ENCODE results near the gene WSCD2.

WSCD2 gene

DNA sequence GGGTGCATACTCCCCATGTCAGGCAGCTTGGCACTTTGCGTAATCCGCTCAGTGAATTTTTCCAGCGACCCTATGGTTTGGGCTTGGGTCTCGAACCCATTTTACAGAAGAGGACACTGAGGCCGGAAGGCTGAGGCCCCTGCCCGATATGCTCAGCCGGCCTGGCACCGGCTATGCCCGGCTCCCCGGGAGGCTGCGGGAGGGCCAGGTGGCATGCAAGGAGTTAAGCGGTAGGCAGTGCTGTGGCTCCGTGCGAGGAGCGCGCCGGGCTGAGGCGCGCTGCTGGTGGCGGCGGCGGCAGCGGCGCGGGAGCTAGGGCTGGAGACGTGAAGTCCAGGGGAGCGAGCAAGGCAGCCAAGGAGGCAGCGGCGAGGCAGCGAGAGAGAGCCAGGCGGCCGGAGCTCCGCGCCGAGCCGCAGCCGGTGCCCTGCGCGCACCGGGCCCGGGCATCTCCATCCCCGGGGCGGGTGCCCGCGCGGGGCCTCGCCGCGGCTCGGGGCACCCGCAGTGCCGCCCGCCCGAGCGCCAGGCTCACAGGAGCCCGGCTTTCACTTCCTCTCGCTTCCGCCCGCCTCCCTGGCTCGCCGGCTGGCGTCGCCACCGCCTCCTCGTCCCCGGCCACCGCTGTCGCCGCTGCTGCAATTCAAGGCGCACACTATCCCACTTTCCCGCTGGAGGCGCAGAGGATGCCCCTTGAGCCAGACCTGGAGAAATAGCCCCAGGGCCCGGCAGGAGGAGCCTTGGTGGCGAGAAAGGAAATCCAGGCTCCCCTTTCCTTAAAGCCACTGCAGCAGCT is at the start of gene WSCD2:
TSS of gene WSCD2 (plus strand) at position 272 of the 796 bp plus-strand sequence. CDS start 66,545 bp downstream, outside the sequence.
- H3K4me1 ChIP-seq (ENCODE audit: control insufficient read depth in 1 of 2, insufficient read depth in 2 of 2, low read length in 2 of 2) = peaks cover 0 to 5% of the 10 kb centered on the region in 2 donors
- H3K36me3 ChIP-seq (ENCODE audit: control insufficient read depth in 1 of 2, insufficient read depth in 2 of 2, low read length in 2 of 2) = no peaks in the 10 kb centered on the region
- no peak within 1 kb of the TSS for H3K9ac ChIP-seq (ENCODE audit: low read depth in 1 of 2, low read length in 2 of 2)
- H3K27me3 ChIP-seq (ENCODE audit: control insufficient read depth in 1 of 2, insufficient read depth in 2 of 2, low read length in 2 of 2) = peaks cover 23 to 38% of the 10 kb centered on the region in 2 donors
- H3K27ac ChIP-seq (ENCODE audit: low read depth, low read length) = no peak within 1 kb of the TSS
- no peaks in the 10 kb centered on the region for H3K9me3 ChIP-seq (ENCODE audit: control insufficient read depth in 1 of 2, low read length in 2 of 2)
- peak within 1 kb of the TSS; percentile 45 to 53 for H3K4me3 ChIP-seq (ENCODE audit: low read depth in 1 of 2, low read length in 2 of 2)

DNA sequence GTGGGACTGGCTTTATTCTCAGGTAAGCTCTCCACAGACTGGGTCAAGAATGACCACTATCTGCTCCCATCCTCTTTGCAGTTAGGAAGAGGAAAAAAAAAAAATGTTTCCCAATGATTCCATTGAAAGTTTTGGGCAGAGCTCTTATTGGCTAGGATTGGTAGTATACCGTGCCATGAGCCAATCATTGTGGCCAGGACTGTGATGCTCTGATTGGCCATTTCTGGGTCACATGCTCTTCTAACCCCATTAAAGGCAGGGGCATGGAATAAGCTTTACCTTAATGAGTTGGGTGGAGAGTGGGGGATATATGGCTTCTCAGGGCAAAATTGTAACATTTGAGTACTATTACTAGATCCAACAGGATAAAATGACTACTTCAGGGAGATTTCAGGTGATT is 49.4 kb upstream of the WSCD2 start:
- Histone ChIP-seq H3K4me3 (ENCODE audit: low read depth in 1 of 2, low read length in 2 of 2) (no peak overlapping the region), H3K4me1 (ENCODE audit: control insufficient read depth in 1 of 2, insufficient read depth in 2 of 2, low read length in 2 of 2) (no peaks in the 10 kb centered on the region), H3K9ac (ENCODE audit: low read depth in 1 of 2, low read length in 2 of 2) (no peak overlapping the region), H3K36me3 (ENCODE audit: control insufficient read depth in 1 of 2, insufficient read depth in 2 of 2, low read length in 2 of 2) (no peaks in the 10 kb centered on the region), H3K9me3 (ENCODE audit: control insufficient read depth in 1 of 2, low read length in 2 of 2) (no peaks in the 10 kb centered on the region), H3K27ac (ENCODE audit: low read depth, low read length) (no peak overlapping the region), H3K27me3 (ENCODE audit: control insufficient read depth in 1 of 2, insufficient read depth in 2 of 2, low read length in 2 of 2) (no peaks in the 10 kb centered on the region)

DNA sequence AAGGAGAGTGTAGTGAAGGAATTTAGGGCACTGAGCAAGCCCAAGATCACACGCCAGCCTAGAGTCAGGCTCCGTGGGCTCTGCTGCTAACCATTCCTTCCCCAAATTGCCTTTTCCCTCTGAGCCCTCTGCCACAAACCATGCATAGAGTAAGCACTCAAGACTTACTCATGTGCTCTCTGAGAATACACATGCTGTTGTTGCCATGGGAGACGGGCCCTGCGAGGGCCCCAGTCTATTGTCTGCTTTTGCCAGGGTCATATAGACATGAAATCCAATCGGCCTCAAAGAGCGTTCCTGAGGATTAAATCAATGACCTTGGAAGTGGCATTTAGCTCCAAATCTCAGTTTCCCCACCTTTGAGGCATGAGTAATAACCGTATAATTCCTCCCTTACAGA is 48.7 kb upstream of the WSCD2 start:
- H3K9ac ChIP-seq (ENCODE audit: low read depth in 1 of 2, low read length in 2 of 2) = no peak overlapping the region
- H3K4me1 ChIP-seq (ENCODE audit: control insufficient read depth in 1 of 2, insufficient read depth in 2 of 2, low read length in 2 of 2) = no peaks in the 10 kb centered on the region
- no peaks in the 10 kb centered on the region for H3K27me3 ChIP-seq (ENCODE audit: control insufficient read depth in 1 of 2, insufficient read depth in 2 of 2, low read length in 2 of 2)
- H3K27ac ChIP-seq (ENCODE audit: low read depth, low read length) = no peak overlapping the region
- H3K4me3 ChIP-seq (ENCODE audit: low read depth in 1 of 2, low read length in 2 of 2) = no peak overlapping the region
- H3K36me3 ChIP-seq (ENCODE audit: control insufficient read depth in 1 of 2, insufficient read depth in 2 of 2, low read length in 2 of 2) = no peaks in the 10 kb centered on the region
- H3K9me3 ChIP-seq (ENCODE audit: control insufficient read depth in 1 of 2, low read length in 2 of 2) = no peaks in the 10 kb centered on the region

DNA sequence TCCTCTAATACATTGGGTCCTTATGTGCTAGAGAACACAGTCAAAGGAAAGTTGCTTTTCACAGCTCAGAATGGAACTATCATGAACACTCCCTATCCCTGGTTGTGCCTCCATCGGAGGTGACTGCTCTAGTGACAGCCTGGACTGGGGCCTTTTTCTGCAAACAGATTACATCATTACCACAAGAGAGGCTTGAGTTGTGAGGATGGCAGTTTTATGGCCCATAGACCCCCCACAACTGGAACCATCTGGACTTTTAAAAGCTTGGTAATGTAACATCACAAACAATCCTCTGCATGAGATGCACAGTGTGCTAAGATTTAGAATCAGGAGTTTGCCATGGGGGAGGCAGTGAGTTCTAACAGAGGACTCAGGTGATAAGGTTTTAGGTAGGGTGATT is 46.6 kb upstream of the WSCD2 start:
- Histone ChIP-seq H3K9me3 (ENCODE audit: control insufficient read depth in 1 of 2, low read length in 2 of 2) (peaks cover 0 to 6% of the 10 kb centered on the region in 2 donors), H3K4me3 (ENCODE audit: low read depth in 1 of 2, low read length in 2 of 2) (no peak overlapping the region), H3K36me3 (ENCODE audit: control insufficient read depth in 1 of 2, insufficient read depth in 2 of 2, low read length in 2 of 2) (no peaks in the 10 kb centered on the region), H3K4me1 (ENCODE audit: control insufficient read depth in 1 of 2, insufficient read depth in 2 of 2, low read length in 2 of 2) (no peaks in the 10 kb centered on the region), H3K27me3 (ENCODE audit: control insufficient read depth in 1 of 2, insufficient read depth in 2 of 2, low read length in 2 of 2) (no peaks in the 10 kb centered on the region), H3K9ac (ENCODE audit: low read depth in 1 of 2, low read length in 2 of 2) (no peak overlapping the region), H3K27ac (ENCODE audit: low read depth, low read length) (no peak overlapping the region)

DNA sequence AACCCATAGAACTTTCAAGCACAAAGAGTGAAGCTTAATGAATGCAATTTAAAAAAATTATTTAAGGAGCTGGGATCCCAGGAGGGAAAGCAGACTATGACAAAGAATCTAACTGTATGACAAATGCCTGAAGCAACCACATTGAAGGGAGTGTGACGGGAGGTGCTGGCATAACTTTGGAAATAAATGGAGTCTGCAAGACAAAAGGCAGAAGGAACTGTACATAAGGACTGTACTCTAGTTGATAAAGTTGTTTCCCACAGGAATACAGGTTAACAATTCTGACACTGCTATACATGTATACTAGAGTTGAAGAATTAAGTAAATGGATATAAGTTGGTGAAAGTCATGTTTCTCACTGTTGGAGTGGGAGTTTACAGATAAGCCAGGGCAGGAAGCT is 41.2 kb upstream of the WSCD2 start:
- no peak overlapping the region for H3K9ac ChIP-seq (ENCODE audit: low read depth in 1 of 2, low read length in 2 of 2)
- no peaks in the 10 kb centered on the region for H3K4me1 ChIP-seq (ENCODE audit: control insufficient read depth in 1 of 2, insufficient read depth in 2 of 2, low read length in 2 of 2)
- H3K27me3 ChIP-seq (ENCODE audit: control insufficient read depth in 1 of 2, insufficient read depth in 2 of 2, low read length in 2 of 2) = no peaks in the 10 kb centered on the region
- H3K36me3 ChIP-seq (ENCODE audit: control insufficient read depth in 1 of 2, insufficient read depth in 2 of 2, low read length in 2 of 2) = no peaks in the 10 kb centered on the region
- H3K27ac ChIP-seq (ENCODE audit: low read depth, low read length) = no peak overlapping the region
- peaks cover 0 to 7% of the 10 kb centered on the region in 2 donors for H3K9me3 ChIP-seq (ENCODE audit: control insufficient read depth in 1 of 2, low read length in 2 of 2)
- H3K4me3 ChIP-seq (ENCODE audit: low read depth in 1 of 2, low read length in 2 of 2) = no peak overlapping the region

DNA sequence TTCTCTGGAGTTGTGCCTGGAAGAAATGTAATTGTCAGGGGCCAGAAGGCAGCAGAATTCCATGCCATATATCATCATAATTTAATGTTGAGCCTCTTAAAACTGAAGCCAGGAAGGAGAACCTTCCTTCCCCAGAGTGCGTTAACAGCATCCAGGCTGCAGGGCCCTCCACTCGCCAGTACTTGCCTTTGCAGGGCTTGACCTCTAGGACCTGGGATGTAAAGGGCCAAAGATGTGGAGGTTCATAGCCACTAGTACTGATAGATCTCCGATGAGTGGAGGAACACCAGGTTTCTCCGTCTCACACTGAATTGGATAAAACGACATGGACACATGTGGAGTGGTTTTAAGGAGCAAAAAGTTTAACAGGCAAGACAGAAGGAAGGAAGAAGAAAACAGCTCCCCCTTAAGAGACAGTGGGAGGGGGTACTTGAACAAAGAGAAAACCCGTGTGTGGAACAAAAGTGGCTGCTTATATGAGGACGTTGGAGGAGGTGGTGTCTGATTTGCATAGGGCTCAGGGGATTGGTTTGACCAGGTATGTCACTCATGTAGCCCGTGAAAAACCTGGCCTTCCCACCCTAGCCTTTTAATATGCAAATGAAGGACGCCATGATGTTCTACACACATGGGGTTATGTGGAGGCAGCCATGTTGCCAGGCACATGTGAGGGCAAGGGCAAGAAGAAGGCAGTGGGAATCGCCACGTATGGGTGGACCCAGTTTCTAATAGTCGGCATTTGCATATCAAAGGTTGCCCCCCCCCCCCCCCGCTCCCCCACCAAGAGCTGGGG is 38.8 kb upstream of the WSCD2 start:
- Histone ChIP-seq H3K4me1 (ENCODE audit: control insufficient read depth in 1 of 2, insufficient read depth in 2 of 2, low read length in 2 of 2) (no peaks in the 10 kb centered on the region), H3K36me3 (ENCODE audit: control insufficient read depth in 1 of 2, insufficient read depth in 2 of 2, low read length in 2 of 2) (no peaks in the 10 kb centered on the region), H3K27me3 (ENCODE audit: control insufficient read depth in 1 of 2, insufficient read depth in 2 of 2, low read length in 2 of 2) (no peaks in the 10 kb centered on the region), H3K4me3 (ENCODE audit: low read depth in 1 of 2, low read length in 2 of 2) (no peak overlapping the region), H3K27ac (ENCODE audit: low read depth, low read length) (no peak overlapping the region), H3K9me3 (ENCODE audit: control insufficient read depth in 1 of 2, low read length in 2 of 2) (peaks cover 0 to 7% of the 10 kb centered on the region in 2 donors), H3K9ac (ENCODE audit: low read depth in 1 of 2, low read length in 2 of 2) (no peak overlapping the region)

DNA sequence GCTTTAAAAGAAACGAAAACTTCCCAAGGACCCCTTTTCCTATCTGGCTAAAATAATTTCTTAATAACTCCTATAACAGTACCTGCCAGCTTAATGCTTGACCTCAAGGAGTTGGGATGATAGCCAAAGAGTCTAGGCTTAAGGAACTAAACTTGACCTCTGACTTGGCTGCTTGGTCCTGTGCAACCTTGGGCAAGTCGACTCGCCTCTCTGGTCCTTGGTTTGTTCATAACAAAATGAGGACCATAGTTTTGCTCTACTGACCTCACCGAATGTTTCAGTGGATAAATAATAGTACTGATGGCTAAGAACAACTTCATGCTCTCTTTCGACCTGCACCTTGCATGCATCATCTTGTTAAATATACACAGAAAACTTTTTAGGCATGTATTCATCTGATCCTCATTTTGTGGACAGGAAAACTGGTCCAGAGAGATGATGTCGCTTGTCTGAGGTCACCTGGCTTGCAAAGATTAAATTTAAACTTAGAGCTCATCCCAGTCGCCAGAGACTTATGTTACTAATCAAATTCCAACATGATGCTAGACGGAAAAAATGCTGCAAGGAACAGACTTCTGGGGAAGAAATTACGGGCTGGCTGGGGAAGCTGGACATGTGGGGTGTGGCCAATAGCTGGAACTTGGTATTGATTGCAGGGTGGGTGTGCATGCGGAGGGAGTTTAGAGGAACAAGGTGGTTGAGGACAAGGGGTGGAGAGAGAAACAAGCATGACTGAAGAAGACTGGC is 38.0 kb upstream of the WSCD2 start:
- Histone ChIP-seq H3K36me3 (ENCODE audit: control insufficient read depth in 1 of 2, insufficient read depth in 2 of 2, low read length in 2 of 2) (no peaks in the 10 kb centered on the region), H3K9ac (ENCODE audit: low read depth in 1 of 2, low read length in 2 of 2) (no peak overlapping the region), H3K9me3 (ENCODE audit: control insufficient read depth in 1 of 2, low read length in 2 of 2) (peaks cover 0 to 7% of the 10 kb centered on the region in 2 donors), H3K4me1 (ENCODE audit: control insufficient read depth in 1 of 2, insufficient read depth in 2 of 2, low read length in 2 of 2) (no peaks in the 10 kb centered on the region), H3K27me3 (ENCODE audit: control insufficient read depth in 1 of 2, insufficient read depth in 2 of 2, low read length in 2 of 2) (no peaks in the 10 kb centered on the region), H3K4me3 (ENCODE audit: low read depth in 1 of 2, low read length in 2 of 2) (no peak overlapping the region), H3K27ac (ENCODE audit: low read depth, low read length) (no peak overlapping the region)

DNA sequence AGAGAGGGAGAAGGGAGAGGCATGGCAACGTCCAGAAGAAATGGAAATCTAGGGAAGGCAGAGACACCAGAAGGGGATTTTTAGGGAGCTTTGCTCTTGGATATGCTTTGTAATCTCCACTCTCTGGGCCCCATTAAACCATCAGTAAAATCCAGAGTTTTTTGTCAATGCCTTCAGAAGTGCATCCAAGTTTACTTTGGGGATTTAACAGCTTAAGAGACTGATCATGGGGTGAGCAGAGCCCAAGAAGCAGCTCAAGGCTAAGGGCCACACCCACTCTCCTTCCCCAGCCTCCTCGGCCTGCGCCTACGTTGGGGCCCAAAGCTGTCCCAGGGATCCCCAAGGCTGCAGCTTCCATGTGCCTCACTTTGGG is 37.4 kb upstream of the WSCD2 start:
- Histone ChIP-seq H3K4me1 (ENCODE audit: control insufficient read depth in 1 of 2, insufficient read depth in 2 of 2, low read length in 2 of 2) (no peaks in the 10 kb centered on the region), H3K9ac (ENCODE audit: low read depth in 1 of 2, low read length in 2 of 2) (no peak overlapping the region), H3K27me3 (ENCODE audit: control insufficient read depth in 1 of 2, insufficient read depth in 2 of 2, low read length in 2 of 2) (no peaks in the 10 kb centered on the region), H3K9me3 (ENCODE audit: control insufficient read depth in 1 of 2, low read length in 2 of 2) (peaks cover 0 to 7% of the 10 kb centered on the region in 2 donors), H3K27ac (ENCODE audit: low read depth, low read length) (no peak overlapping the region), H3K4me3 (ENCODE audit: low read depth in 1 of 2, low read length in 2 of 2) (no peak overlapping the region), H3K36me3 (ENCODE audit: control insufficient read depth in 1 of 2, insufficient read depth in 2 of 2, low read length in 2 of 2) (no peaks in the 10 kb centered on the region)

DNA sequence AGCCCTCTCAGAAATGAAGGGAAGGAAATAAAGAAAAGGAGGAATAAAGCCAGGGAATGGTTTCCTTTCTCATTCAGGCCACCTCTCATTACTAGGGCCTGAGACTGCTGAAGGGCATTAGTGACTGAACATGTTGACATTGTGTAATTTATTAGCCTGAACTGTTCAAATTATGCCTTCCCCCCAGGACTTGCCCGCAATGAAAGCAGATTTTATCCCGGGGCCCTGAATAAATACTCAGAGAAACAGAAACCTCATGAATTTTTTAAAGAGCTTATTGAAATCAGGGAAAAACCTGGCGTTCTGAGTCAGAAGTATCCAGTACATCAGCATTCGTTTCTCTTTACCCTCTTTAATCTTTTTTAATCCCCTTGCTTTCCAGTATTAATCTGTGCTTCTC is 35.9 kb upstream of the WSCD2 start:
- Histone ChIP-seq H3K9ac (ENCODE audit: low read depth in 1 of 2, low read length in 2 of 2) (no peak overlapping the region), H3K36me3 (ENCODE audit: control insufficient read depth in 1 of 2, insufficient read depth in 2 of 2, low read length in 2 of 2) (no peaks in the 10 kb centered on the region), H3K27ac (ENCODE audit: low read depth, low read length) (no peak overlapping the region), H3K4me1 (ENCODE audit: control insufficient read depth in 1 of 2, insufficient read depth in 2 of 2, low read length in 2 of 2) (no peaks in the 10 kb centered on the region), H3K9me3 (ENCODE audit: control insufficient read depth in 1 of 2, low read length in 2 of 2) (no peaks in the 10 kb centered on the region), H3K27me3 (ENCODE audit: control insufficient read depth in 1 of 2, insufficient read depth in 2 of 2, low read length in 2 of 2) (peaks cover 0 to 2% of the 10 kb centered on the region in 2 donors), H3K4me3 (ENCODE audit: low read depth in 1 of 2, low read length in 2 of 2) (no peak overlapping the region)
